HG03575 (cell line): ENCODE data around the gene NRN1L.

Experiments used
- ATAC-seq: cut with Tn5 transposase; IDR thresholded peaks from one replicate; pipeline ENCODE4 v1.9.1; 2021; ENCODE audit not compliant: unreplicated experiment, insufficient number of reproducible peaks, low FRiP score; ENCODE audit errors: extremely low read depth

The NRN1L gene

DNA sequence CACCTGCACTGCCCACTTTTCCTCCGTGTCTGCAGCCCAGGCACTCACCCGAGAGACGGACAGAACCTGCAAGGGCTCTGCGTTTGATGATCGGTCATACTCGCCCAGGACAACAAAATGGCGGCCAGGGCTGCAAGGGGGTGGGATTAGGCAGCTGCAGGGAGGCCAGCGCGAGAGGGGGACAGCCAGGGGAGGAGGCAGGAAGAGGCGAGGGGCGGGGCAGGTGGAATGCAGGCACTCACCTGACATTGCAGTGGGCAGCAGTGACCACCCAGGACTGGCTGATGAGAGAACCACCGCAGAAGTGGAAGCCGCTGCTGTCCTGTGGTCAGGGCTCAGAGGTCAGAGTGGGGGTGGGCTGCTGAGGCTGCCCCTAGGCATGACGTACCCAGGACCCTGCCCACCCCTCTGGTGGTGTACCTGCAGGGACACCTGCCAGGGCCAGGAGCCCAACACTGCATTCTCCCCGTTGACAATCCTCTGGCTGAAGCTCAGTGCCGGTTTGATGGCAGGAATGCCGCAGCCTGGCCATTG, 46.1 kb downstream of the NRN1L start:
- ATAC-seq, result no peak

DNA sequence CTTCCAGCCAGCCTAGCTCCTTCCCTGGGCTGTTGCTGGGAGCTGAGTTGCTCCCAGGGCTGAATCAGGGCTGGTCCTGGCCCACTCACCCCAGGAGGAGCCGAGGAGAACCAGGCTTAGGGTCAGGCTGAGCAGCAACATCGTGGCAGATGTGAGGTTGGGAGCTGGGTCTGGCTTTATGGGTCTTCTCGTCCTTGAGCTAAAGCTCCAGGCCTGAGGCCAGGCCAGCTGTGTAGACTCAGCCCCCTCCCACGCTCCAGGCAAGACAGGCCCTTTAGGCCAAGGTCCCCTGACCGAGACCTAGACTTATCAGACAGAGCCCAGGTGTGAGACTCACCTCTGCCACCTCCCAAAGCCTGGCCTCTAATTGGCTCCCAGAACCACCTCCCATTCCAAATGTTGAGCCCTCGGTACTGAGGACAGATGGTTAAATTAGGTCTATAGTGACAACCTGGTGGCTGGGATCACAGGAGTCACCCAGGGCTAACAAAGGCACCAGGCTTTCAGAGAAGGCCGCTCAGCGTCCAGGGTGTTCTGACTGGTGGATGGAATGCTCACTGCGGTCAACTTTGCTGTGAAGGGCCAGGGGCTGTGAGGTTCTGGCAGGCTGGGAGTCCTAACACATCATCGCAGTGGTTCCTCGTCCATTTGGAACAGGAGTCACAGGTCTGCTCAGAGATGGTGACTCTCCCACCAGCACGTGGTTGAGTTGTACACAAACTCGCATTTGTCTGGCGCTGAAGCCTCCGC, 47.2 kb downstream of the NRN1L start, which contains the start of gene CTRL:
Gene CTRL (minus strand): TSS at position 151 of the 750 bp plus-strand sequence. CDS start 10 bp downstream, at position 141.
- ATAC-seq, result no peak

- ATAC-seq, result no peak
Measured at GRCh38 chr16:67932462-67932840, 47.8 kb downstream of the NRN1L start.

DNA sequence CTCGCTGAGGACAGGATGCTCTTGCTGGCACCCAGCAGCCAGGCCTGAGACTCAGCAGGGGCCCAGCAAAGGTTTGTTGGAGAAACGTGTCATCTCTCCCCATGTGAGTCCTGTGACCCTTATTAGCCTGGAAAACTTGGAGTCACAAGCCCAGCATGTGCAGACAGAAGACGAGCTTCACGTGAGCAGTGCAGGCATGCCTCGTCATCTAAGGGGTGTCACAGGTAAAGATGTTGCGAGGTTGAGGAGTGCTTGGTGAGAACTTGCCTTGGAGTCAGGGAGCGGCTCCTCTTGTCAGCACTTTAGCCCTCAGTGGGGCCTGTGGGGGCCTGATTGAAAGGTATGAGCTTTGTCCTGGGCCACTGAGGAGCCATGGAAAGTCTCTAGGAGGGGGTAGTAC, 49.1 kb downstream of the NRN1L start:
- ATAC-seq, result no peak

DNA sequence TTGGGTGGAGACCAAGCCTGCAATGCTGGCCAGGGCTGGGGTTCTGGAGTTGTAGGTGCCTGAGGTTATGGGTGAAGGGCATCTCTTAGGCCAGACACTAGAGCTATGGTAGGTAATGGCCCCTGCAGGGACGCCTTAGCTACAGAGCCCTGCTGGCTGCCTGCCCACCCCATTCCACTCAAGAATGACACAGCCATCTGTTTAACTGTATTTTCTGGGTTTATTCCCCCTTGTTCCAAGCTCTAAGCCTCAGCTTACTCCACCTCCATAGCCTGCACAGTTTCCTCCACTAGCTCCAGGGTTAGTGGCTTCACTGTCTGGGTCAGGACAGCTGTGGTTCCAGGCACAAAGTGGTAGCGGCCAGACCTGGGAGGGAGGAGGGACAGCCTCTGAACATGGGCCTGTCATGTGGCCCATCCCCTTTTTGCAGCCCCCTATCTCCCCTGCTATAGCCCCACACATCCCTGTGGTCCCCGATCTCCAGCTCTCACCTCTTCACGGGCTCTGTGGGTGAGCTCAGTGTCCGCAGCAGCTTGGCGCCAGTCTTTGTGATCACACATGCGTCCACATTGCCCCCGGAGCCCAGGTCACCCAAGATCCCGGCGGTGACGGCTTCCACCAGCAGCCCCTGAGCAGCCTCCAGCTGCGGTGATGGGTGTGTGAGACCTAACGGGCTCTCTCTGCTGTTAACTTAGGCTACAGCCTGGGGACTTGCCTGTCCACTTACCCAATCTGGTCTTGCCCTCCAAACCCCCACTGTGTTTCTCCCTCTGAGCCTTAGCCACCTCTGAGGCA, 49.8 kb downstream of the NRN1L start:
- no peak for ATAC-seq

GRCh38 chr16:67935101-67935401, 50.4 kb downstream of the NRN1L start:
- no peak for ATAC-seq

- ATAC-seq, result peak; percentile 41
Measured at GRCh38 chr16:67935402-67936123, 50.9 kb downstream of the NRN1L start.
